Stimulated activated CD4-positive, alpha-beta T cell treated with anti-CD3 and anti-CD28 coated beads, Interleukin-2, amount 100 ng/mL, for 4 hours (primary cell): ENCODE data around the gene CFL2.

Experiments
- DNase-seq: peaks from one replicate; pipeline ENCODE4 v3.0.0-alpha.2; 2020; ENCODE audit warnings: low read depth

The CFL2 gene

DNA sequence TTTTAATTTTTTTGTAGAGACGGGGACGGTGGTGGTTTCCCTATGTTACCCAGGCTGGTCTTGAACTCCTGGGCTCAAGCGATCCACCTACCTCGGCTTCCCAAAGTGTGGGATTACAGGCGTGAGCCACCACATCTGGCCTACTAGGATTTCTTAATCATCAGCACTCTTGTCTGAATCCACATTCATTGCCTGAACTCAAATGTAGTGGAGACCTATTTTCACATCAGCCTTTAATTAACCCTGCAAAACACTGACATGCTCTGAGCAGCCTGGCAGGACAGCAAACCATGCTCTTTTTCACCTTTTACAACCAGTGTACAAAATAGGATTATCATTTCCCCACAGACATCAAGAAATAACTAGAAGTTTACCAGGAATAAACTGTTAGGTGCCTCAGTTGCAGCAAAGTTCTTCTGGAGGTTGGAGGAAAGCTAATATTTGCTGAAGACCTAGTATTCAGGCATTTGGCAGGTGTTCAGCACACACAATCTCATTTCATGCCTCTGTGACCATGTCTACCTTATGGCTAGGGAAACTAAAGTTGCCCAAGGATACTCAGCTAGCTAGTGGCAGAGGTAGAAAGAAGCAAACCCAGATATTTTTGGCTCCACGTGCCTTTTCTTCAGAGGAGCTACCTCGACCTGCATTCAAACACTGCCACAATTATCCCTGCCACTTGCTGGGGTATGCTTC lies 37.7 kb downstream of the CFL2 start:
- no peak for DNase-seq

- no peak for DNase-seq
These were observed 40.7 kb downstream of the CFL2 start for GRCh38 chr14:34673702-34674101.

- DNase-seq: no peak
These were observed 42.7 kb downstream of the CFL2 start for GRCh38 chr14:34671716-34672115.

- DNase-seq: no peak
These were observed 46.3 kb downstream of the CFL2 start for GRCh38 chr14:34668111-34668510.

- DNase-seq: no peak
These were observed 47.4 kb downstream of the CFL2 start for GRCh38 chr14:34667007-34667406.

- no peak for DNase-seq
These were observed 48.5 kb downstream of the CFL2 start for GRCh38 chr14:34665785-34666435.

- DNase-seq: no peak
These were observed 51.8 kb downstream of the CFL2 start for GRCh38 chr14:34662561-34663088.

DNA sequence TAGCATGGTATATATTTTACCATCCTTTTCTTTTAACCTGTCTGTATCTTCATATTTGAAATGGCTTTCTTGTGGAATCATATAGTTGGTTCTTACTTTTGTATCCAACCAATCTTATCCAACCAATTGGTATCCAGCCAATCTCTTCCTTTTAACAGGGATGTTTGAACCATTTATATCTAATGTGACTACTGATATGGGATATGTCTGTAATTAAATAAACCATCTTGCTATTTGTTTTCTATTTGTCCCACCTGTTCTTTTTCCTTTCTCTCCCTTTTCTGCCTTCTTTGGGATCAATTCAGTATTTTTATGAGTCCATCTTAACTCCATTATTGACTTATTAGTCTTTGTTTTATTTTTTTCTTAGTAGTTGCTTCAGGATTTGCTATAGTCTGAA lies 53.6 kb downstream of the CFL2 start:
- no peak for DNase-seq
